Activated effector memory CD4-positive, alpha-beta T cell treated with anti-CD3 and anti-CD28 coated beads, Interleukin-2, amount 50 U/mL, for 16 hours (primary cell): Measurements from ENCODE around the gene PRAC2.
"Not testable (repeated sequence)": the region's sequence is repeated elsewhere in the genome, so short reads cannot be mapped to it uniquely, and the experiment has no call there.

Experiments used
- DNase-seq: peaks from one replicate; pipeline ENCODE4 v3.0.0-alpha.2; 2020

The PRAC2 gene

GRCh38 chr17:48722915-48723422 lies at the start of gene PRAC2:
TSS of gene PRAC2 (plus strand) at chr17:48723185. CDS start at chr17:48724411, 1,226 bp downstream.
- DNase-seq, result no peak

DNA sequence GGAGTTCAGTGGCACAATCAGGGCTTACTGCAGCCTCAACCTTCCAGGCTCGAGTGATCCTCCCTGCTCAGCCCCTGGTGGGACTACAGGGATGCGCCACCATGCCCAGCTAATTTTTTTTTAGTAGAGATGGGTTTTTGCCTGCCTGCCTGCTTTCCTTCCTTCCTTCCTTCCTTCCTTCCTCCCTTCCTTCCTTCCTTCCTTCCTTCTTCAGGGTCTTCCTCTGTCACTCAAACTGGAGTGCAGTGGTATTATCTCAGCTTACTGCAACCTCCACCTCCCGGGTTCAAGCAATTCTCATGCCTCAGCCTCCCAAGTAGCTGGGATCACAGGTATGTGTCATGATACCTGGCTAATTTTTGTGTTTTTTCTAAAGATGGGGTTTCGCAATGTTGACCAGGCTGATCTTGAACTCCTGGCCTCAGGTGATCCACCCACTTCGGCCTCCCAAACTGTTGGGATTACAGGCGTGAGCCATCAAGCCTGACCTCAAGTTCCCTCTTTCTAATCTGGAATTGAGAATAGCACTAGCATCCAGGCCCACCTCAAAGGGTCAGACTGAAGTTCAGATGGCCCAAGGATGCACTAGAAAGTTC lies 45.9 kb upstream of the PRAC2 start:
- no peak for DNase-seq

DNA sequence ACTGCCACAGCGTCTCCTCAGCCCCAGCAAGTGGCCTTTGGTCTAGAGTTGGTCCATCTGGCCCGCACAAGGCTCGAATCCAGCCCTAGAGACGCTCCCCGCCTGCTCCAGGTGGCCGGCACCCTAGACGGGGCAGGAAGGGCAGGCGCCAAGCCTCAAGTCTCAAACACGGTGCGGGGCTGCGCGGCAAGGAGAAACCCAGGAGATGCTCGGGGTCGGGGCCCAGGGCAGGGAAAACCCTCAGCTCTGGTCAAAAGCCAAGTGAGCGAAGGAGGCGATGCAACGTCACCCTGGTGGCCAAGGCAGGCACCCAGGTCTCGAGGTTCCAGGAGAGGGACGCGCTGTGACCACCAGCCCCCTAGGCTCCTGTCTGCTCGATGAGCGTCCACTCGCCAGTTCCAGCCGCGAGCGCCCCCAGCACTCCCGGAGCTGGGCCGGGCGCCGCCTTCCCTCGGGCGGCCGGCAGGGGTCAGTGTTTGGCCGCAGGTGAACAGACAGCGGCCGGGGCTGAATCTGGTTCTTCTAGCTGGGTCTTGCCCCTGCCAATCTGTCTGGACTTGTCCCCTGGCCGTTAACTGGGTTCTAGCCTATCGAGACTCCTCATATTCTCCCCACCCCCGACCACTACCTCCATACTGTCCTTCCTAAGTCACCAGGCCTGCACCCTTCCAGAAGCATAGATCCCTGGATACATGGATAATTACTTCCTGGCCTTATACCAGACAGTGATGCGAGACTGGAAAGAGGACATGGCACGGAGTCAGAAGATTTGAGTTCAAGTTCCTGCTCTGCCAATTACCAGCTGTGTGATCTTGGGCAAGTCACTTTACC lies 44.6 kb upstream of the PRAC2 start:
- DNase-seq, result peak; percentile 89

- no peak for DNase-seq
These were observed 43.4 kb upstream of the PRAC2 start for GRCh38 chr17:48679385-48680096.

DNA sequence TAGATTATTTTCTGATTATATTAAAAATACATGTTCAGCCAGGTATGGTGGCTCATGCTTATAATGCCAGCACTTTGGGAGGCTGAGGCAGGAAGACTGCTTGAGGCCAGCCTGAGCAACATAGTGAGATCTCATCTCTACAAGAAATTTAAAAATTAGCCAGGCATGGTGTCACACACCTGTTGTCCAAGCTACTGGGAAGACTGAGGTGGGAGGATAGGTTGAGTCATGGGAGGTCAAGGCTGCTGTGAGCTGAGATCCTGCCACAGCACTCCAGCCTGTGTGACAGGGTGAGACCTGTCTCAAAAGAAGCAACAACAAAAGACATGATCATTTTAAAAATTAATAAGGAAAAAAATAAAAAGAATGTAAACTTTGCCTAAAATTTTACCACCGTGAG lies 41.4 kb upstream of the PRAC2 start:
- no peak for DNase-seq

DNA sequence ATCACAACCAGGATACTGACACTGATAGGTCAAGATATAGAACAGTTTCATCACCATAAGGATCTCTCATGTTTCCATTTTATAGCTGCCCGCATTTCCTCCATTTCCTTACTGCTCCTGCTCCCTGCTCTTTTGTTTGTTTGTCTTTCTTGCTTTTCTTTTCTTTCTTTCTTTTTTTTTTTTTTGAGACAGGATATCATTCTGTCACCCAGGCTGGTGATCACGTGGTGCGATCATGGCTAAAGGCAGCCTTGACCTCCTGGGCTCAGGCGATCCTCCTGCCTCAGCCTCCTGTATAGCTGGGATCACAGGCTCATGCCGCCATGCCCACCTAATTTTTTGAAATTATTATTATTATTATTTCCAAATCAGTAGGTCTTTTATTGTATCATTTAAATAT lies 32.3 kb upstream of the PRAC2 start:
- no peak for DNase-seq

GRCh38 chr17:48692049-48692448 lies 30.9 kb upstream of the PRAC2 start:
- no peak for DNase-seq

DNA sequence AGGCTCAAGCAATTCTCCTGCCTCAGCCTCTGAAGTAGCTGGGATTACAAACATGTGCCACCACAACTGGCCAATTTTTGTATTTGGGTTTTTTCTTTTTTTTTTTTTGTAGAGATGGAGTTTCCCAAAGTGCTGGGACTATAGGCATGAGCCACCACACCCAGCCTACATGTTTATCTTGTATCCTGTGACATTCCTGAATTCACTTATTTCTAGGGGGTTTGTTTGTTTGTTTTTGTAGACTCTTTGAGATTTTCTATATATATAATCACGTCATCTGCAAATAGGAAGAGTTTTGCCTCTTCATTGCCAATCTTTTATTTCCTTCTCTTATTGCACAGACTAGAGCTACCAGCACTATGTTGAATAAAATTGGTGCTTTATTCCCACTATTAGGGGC lies 29.8 kb upstream of the PRAC2 start:
- DNase-seq, result no peak

DNA sequence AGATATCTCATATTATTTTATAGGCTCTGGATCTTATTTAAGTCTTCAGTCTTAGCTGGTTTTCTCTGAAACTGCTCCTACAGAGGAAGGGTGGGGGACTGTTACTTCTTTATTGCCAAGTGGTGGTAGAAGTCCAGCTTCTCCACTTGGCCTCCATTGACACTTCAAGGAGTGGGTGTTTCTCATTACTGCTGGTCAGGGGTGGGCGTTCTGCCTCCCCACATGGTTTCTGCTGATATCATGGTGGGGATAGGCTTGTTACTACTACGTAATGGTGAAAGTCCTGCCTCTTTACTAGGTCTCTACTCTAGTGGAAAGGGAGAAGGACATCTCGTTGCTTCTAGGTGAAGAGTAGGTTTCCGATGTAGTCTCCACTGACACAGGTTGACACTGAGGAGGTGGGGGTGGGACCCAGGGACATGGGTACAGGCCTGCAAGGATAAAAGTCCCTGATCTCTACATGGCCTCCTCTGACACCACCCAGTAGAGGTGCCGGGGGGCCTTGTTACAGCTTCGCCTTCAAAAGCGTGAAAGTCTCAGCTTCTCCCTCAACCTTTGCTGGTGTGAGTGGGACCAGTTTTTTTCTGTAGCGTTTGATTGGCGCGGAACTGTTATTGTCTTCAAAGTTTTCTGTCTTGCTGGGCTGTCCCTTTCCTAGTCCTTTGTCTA lies 21.0 kb upstream of the PRAC2 start:
- no peak for DNase-seq

GRCh38 chr17:48704361-48705248 lies 18.4 kb upstream of the PRAC2 start:
- no peak for DNase-seq

- DNase-seq, result no peak
These were observed 11.9 kb upstream of the PRAC2 start for GRCh38 chr17:48711128-48711527.

DNA sequence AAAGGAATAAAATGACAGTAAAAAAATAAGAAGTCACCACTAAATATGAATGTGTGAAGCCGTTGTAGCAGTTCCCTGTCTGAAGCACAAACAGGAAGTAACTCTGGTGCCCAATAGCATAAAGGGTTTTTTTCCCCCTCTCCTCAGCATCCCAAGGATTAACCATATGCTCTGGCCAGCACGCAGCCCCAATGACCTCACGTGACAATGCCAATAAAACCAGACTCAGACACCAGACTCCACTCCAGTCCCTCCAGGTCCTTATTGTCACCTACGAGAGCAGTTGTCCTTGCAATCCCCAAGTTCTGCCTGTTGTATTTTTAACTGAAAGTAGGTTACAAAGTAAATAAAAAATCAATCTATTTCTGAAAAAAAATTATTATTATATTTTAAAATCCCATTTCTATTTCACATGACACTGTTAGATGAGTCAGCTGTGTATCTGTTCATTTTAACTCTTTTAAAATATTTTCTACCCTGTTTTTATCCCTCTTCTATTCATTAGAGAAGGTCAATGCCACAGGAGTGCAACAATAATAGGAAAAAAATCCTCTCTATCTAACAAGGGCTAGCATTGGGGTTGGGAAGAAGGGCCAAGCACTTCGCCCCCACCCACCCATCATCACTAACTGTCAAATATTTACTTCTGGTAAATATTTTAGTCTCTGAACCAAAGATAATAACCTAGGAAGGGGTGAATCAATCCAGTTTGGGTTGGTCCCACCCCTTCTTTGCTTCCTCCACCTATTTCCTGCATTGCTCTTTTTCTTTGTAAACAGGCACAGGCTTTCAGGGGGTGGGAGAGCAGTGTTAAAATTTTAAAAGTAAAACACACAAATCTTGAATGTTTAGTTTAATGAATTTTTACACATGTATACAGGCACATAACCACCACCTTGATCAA lies 7.2 kb upstream of the PRAC2 start:
- DNase-seq, result no peak

GRCh38 chr17:48716549-48716948 lies 6.4 kb upstream of the PRAC2 start:
- not testable (repeated sequence) for DNase-seq

GRCh38 chr17:48717367-48718226 lies 5.4 kb upstream of the PRAC2 start:
- DNase-seq, result no peak

- DNase-seq, result no peak
These were observed 4.7 kb upstream of the PRAC2 start for GRCh38 chr17:48718227-48718760.

- no peak for DNase-seq
These were observed 4.0 kb upstream of the PRAC2 start for GRCh38 chr17:48718761-48719641.

DNA sequence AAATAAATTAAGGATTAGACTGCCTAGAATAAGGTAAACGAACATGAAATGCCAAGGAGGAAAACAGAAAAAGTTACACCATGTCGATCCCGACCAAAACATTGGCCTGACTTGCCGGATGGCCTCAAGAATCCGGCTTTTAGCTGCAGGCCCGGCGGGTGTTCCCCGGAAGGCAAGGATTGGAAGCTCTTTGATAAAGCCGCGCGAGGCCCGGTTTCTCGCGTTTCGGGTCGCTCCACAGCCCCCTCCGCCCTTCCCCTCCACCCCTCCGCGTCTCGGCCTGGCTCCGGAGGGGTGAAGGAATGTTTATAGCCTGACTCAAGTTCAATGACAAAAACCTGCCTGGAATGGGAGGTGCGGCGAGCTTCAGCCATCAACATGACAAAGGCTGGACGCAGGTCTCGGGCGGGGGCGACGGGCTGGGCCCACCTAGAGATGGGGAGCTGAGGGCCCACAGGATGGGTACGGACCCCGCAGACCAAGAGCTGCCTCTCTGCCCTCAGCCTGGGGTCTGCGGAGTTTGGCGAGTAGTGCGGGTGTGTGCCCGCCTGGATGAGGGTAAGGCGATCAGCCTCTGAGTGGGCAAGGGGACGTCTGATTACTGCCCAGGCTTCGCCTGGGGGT lies 3.2 kb upstream of the PRAC2 start:
- DNase-seq, result no peak
